HG03097 (cell line): Measurements from ENCODE around the gene VCY1B.
"Not testable (repeated sequence)": the region's sequence is repeated elsewhere in the genome, so short reads cannot be mapped to it uniquely, and the experiment has no call there.

Experiments
- ATAC-seq: cut with Tn5 transposase; IDR thresholded peaks from one replicate; pipeline ENCODE4 v1.9.1; 2021; ENCODE audit not compliant: unreplicated experiment, low FRiP score

VCY1B gene

DNA sequence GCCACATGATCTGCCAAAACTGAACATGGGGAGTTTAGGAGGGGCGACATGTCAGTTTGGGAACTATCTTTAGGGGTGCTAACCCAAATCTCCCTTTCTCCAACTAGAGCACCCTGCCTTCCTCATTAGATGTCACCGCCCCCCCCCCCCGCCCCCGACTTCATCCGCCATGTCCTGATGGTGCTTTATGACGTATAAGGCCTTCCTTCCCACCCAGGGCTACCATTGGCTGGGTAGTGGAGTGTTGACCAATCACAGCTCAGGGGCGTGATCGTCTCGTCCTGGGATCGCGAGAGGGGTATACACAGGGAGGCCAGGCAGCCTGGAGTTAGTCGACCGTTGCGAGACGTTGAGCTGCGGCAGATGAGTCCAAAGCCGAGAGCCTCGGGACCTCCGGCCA, at the start of gene VCY1B:
VCY1B (plus strand) TSS at position 301 of the 400 bp plus-strand sequence; CDS start at position 364, 63 bp downstream.
- not testable (repeated sequence) for ATAC-seq

DNA sequence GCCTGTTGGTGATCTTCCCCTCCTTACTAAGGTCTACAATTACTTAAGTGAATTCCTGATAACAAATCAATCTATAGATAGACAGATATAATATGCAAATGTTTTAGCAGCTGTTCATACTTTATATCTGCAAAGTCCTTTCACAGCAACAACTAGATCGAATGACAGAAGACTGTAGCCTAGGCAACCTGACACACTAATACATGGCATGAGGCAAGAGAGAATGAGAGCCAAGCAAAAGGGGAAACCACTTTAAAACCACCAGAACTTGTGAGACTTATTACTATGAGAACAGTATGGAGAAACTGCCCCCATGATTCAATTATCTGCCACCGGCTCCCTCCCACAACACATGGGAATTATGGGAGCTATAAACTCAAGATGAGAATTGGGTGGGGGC, 44.1 kb upstream of the VCY1B start:
- ATAC-seq = not testable (repeated sequence)

DNA sequence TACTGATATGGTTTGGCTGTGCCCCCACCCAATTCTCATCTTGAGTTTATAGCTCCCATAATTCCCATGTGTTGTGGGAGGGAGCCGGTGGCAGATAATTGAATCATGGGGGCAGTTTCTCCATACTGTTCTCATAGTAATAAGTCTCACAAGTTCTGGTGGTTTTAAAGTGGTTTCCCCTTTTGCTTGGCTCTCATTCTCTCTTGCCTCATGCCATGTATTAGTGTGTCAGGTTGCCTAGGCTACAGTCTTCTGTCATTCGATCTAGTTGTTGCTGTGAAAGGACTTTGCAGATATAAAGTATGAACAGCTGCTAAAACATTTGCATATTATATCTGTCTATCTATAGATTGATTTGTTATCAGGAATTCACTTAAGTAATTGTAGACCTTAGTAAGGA, 25.6 kb upstream of the VCY1B start:
- ATAC-seq = not testable (repeated sequence)

DNA sequence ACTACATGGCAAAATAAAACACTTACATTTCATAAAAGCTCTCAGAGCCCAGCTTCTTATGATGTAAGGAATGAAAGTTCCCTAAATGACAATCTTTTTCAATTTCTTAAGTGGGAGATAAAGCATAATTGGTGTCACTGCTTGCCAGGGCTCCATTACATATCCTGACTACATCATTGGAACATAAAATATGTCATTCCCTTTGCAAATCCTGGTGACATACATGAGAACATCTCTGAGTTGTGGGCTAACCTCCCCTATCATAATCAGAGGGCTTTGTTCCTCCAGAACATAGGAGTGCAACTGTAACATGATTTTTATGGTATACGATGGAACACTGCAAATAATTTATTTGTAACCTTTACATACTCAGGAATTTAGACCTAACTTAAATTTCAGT, 29.9 kb downstream of the VCY1B start:
- ATAC-seq = no peak
